ENCODE measurements around the gene SLC8B1. TPM values are rescaled to one million over a fixed set of nuclear protein-coding genes. Genes with fewer than 3 reads are reported as not detected.
A peak's percentile ranks its signal among the peaks of the same experiment; 100 is the strongest.

SLC8B1 gene
- polyA plus RNA-seq, 3 donors = 21.6 to 46.0 (median 32.4) TPM

DNA sequence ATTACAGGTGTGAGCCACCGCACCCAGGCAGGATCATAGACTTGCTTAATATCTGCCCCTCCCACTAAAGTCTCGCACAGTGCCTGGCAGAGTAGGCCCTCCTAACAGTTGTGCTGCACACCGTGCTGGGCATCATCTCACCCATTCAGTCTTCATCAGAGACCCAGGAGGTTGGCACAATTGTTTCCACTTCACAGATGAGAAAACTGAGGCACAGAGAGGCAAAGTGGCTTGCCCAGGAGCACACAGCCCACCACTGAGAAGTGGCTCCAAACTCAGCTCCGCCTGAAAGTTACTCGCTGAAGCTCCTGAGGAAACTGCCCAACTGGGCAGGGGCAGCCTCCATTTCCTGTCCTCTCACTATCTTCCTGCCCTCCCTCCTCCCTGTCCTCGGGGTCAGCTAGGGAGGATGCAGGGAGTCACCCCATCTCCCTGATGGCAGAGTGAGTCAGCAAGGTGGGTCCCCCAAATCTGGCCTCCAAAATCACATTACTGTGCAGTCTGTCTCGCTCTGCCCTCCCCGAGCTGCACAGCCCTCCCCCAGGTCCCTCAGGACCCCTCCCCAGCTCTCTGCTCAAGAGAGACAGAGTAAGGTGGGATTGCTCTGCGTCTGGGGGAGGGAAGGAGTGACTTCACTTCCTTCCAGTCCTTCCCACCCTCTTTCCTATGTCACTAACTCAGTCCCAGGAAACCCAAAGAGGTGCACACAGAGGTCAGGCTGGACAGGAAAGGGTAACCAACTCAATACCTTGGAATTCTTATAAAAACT lies 5.7 kb downstream of the SLC8B1 start:
- intact Hi-C loops (cut with micrococcal nuclease) = no loop called here
- H3K27me3 Mint-ChIP-seq (ENCODE audit: low read depth in 3 of 3) = no peaks in the 10 kb centered on the region
- no peaks in the 10 kb centered on the region for H3K9me3 ChIP-seq (replicated peaks in 1 of 2; ENCODE audit: control insufficient read depth in 1 of 2, insufficient read depth in 1 of 2, low read length in 2 of 2)
- no peak overlapping the region for H3K9ac ChIP-seq (ENCODE audit: insufficient read depth, low read length, poor library complexity, severe bottlenecking)
- H4K20me1 ChIP-seq (ENCODE audit: insufficient read depth, low read length) = peaks cover 72% of the 10 kb centered on the region
- no peaks in the 10 kb centered on the region for H3K27me3 ChIP-seq (ENCODE audit: control insufficient read depth in 2 of 2, insufficient read depth in 2 of 2, low read length in 2 of 2)
- H2AFZ ChIP-seq (ENCODE audit: insufficient read depth, low read depth, low read length, poor library complexity, severe bottlenecking) = no peak overlapping the region
- H3K4me3 ChIP-seq (replicated peaks in 1 of 3; ENCODE audit: low read depth in 2 of 3, low read length in 3 of 3) = no peak overlapping the region
- H3K36me3 ChIP-seq (replicated peaks in 1 of 2; ENCODE audit: control insufficient read depth in 1 of 2, insufficient read depth in 2 of 2, low read length in 2 of 2) = peaks cover 31 to 75% of the 10 kb centered on the region in 2 donors
- 93% methylated on average over 4 of the region's 9 CpGs for WGBS (ENCODE audit: insufficient coverage)
- H3K9me3 Mint-ChIP-seq = peaks cover 0 to 3% (median 0%) of the 10 kb centered on the region in 7 donors
- no peak overlapping the region for H3K4me2 ChIP-seq (replicated peaks; ENCODE audit: extremely low read depth, low read length, poor library complexity, severe bottlenecking)
- H3K27ac Mint-ChIP-seq = peak overlapping the region in 4 of 7 donors; percentile 33 to 74 (median 64)
- peak overlapping the region in 1 of 2 donors; percentile 48 for H3K27ac ChIP-seq (ENCODE audit: low read depth in 1 of 2, low read length in 2 of 2)
- DNase-seq = no peak
- H3K4me1 ChIP-seq (ENCODE audit: control insufficient read depth in 1 of 2, insufficient read depth in 2 of 2, low read length in 2 of 2) = peaks cover 15 to 35% of the 10 kb centered on the region in 2 donors
- peaks cover 66% of the 10 kb centered on the region for H3K79me2 ChIP-seq (ENCODE audit: insufficient read depth, low read length)
- peaks cover 60 to 78% of the 10 kb centered on the region in 2 donors for H3K36me3 Mint-ChIP-seq
- H3K4me3 Mint-ChIP-seq = no peak overlapping the region
- TF ChIP-seq CTCF (IDR thresholded peaks at IDR 0.05) = no peak
- H3K4me1 Mint-ChIP-seq = peaks cover 38% of the 10 kb centered on the region

DNA sequence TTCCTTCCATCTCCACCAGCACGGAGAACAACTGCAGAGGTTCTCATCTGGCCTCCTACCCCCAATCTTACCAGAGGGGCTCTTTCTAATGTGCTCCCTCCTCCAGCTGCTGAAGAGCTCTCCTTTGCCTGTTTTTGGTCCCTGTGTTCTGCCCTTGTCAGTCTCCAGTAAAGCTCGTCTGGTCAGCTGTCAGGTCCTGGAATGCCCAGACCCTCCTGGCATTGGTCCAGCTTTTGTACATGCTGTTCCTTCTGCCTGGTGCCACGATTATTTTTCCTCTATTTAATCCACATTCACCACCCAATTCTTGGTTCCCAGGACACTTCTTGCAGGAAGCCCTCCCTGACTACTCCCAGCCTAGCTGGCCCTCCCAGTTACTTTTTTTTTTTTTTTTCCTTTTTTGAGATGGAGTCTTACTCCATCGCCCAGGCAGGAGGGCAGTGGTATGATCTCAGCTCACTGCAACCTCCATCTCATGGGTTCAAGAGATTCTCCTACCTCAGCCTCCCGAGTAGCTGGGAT lies 6.5 kb downstream of the SLC8B1 start:
- H3K4me1 ChIP-seq (ENCODE audit: control insufficient read depth in 1 of 2, insufficient read depth in 2 of 2, low read length in 2 of 2) = peaks cover 9 to 27% of the 10 kb centered on the region in 2 donors
- no peak overlapping the region for H2AFZ ChIP-seq (ENCODE audit: insufficient read depth, low read depth, low read length, poor library complexity, severe bottlenecking)
- H3K27me3 ChIP-seq (ENCODE audit: control insufficient read depth in 2 of 2, insufficient read depth in 2 of 2, low read length in 2 of 2) = no peaks in the 10 kb centered on the region
- no peaks in the 10 kb centered on the region for H3K9me3 ChIP-seq (replicated peaks in 1 of 2; ENCODE audit: control insufficient read depth in 1 of 2, insufficient read depth in 1 of 2, low read length in 2 of 2)
- H3K4me3 ChIP-seq (replicated peaks in 1 of 3; ENCODE audit: low read depth in 2 of 3, low read length in 3 of 3) = no peak overlapping the region
- H3K4me2 ChIP-seq (replicated peaks; ENCODE audit: extremely low read depth, low read length, poor library complexity, severe bottlenecking) = no peak overlapping the region
- H3K4me1 Mint-ChIP-seq = peaks cover 30% of the 10 kb centered on the region
- H3K4me3 Mint-ChIP-seq = no peak overlapping the region
- no peaks in the 10 kb centered on the region for H3K27me3 Mint-ChIP-seq (ENCODE audit: low read depth in 3 of 3)
- peaks cover 0 to 8% (median 0%) of the 10 kb centered on the region in 7 donors for H3K9me3 Mint-ChIP-seq
- peaks cover 31 to 80% of the 10 kb centered on the region in 2 donors for H3K36me3 ChIP-seq (replicated peaks in 1 of 2; ENCODE audit: control insufficient read depth in 1 of 2, insufficient read depth in 2 of 2, low read length in 2 of 2)
- no peak for TF ChIP-seq CTCF (IDR thresholded peaks at IDR 0.05)
- H4K20me1 ChIP-seq (ENCODE audit: insufficient read depth, low read length) = peaks cover 69% of the 10 kb centered on the region
- no peak overlapping the region for H3K9ac ChIP-seq (ENCODE audit: insufficient read depth, low read length, poor library complexity, severe bottlenecking)
- peaks cover 64% of the 10 kb centered on the region for H3K79me2 ChIP-seq (ENCODE audit: insufficient read depth, low read length)
- H3K27ac Mint-ChIP-seq = peak overlapping the region in 1 of 7 donors; percentile 34
- intact Hi-C loops (cut with micrococcal nuclease) = no loop called here
- no peak overlapping the region for H3K27ac ChIP-seq (ENCODE audit: low read depth in 1 of 2, low read length in 2 of 2)
- DNase-seq = no peak
- peaks cover 62 to 86% of the 10 kb centered on the region in 2 donors for H3K36me3 Mint-ChIP-seq
- WGBS (ENCODE audit: insufficient coverage) = 83% methylated on average over 3 of the region's 5 CpGs
